ENCODE measurements around the gene SPDYE6. TPM values are rescaled to one million over a fixed set of nuclear protein-coding genes. Genes with fewer than 3 reads are reported as not detected.

SPDYE6 gene
- total and polyA plus RNA-seq, 12 donors, result 0.11 TPM; not detected in 11

DNA sequence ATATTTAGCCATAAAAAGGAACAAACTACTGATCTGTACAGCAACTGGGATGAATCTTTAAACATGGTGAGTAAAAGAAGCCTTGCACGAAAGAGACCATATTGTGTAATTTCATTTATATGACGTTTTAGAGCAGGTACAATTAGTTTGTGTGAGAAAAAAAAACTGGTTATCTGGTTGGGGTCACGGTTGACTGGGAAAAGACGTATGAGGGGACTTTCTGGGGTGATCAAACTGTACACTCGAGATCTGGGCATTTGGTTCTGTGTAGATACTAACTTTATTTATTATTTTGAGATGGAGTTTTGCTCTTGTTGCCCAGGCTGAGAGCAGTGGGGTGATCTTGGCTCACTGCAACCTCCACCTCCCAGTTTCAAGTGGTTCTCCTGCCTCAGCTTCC lies 44.1 kb upstream of the SPDYE6 start:
- no peaks in the 10 kb centered on the region for H3K9me3 ChIP-seq (replicated peaks in 1 of 3)
- 80 to 92% (median 86%) methylated on average over 5 of the region's 5 CpGs for WGBS, 4 donors
- TF ChIP-seq, protein P1, sequence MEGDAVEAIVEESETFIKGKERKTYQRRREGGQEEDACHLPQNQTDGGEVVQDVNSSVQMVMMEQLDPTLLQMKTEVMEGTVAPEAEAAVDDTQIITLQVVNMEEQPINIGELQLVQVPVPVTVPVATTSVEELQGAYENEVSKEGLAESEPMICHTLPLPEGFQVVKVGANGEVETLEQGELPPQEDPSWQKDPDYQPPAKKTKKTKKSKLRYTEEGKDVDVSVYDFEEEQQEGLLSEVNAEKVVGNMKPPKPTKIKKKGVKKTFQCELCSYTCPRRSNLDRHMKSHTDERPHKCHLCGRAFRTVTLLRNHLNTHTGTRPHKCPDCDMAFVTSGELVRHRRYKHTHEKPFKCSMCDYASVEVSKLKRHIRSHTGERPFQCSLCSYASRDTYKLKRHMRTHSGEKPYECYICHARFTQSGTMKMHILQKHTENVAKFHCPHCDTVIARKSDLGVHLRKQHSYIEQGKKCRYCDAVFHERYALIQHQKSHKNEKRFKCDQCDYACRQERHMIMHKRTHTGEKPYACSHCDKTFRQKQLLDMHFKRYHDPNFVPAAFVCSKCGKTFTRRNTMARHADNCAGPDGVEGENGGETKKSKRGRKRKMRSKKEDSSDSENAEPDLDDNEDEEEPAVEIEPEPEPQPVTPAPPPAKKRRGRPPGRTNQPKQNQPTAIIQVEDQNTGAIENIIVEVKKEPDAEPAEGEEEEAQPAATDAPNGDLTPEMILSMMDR (IDR thresholded peaks at IDR 0.05), result no peak
- TF ChIP-seq POLR2A (IDR thresholded peaks at IDR 0.05), result no peak
- intact Hi-C loops (cut with DNase I), result no loop called here
- no peak overlapping the region for H3K4me3 ChIP-seq
- peaks cover 0 to 67% of the 10 kb centered on the region in 2 donors for H3K36me3 ChIP-seq (replicated peaks in 1 of 2)
- no peaks in the 10 kb centered on the region for H3K27me3 ChIP-seq
- H3K27ac ChIP-seq, result no peak overlapping the region
- H3K4me1 ChIP-seq (replicated peaks in 1 of 2), result peaks cover 12 to 19% of the 10 kb centered on the region in 2 donors
- DNase-seq, result peak in 1 of 7 donors; percentile 1

DNA sequence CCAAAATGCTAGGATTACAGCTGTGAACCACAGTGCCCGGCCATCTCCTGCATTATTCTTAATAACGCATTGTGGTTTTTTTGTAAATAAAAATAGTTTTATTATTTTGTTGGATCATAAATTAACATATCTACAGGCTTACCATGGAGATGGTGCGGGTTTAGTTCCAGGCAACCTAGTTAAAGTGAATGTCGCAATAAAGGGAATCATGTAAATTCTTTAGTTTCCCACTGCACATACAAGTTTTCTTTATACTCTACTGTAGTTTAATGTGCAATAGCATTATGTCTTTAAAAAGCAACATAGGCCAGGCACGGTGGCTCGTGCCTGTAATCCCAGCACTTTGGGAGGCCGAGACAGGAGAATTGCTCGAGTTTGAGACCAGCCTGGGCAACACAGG lies 42.3 kb upstream of the SPDYE6 start:
- DNase-seq, result peak in 1 of 7 donors; percentile 10
- TF ChIP-seq, protein P1 (IDR thresholded peaks at IDR 0.05), result no peak
- TF ChIP-seq POLR2A (IDR thresholded peaks at IDR 0.05), result no peak
- 89 to 96% (median 94%) methylated on average over 8 of the region's 8 CpGs for WGBS, 4 donors
- H3K4me1 ChIP-seq (replicated peaks in 1 of 2), result peaks cover 11% of the 10 kb centered on the region in 2 donors
- H3K36me3 ChIP-seq (replicated peaks in 1 of 2), result peaks cover 0 to 50% of the 10 kb centered on the region in 2 donors
- H3K9me3 ChIP-seq (replicated peaks in 1 of 3), result no peaks in the 10 kb centered on the region
- no peak overlapping the region for H3K4me3 ChIP-seq
- no peaks in the 10 kb centered on the region for H3K27me3 ChIP-seq
- H3K27ac ChIP-seq, result no peak overlapping the region
- intact Hi-C loops (cut with DNase I), result no loop called here

DNA sequence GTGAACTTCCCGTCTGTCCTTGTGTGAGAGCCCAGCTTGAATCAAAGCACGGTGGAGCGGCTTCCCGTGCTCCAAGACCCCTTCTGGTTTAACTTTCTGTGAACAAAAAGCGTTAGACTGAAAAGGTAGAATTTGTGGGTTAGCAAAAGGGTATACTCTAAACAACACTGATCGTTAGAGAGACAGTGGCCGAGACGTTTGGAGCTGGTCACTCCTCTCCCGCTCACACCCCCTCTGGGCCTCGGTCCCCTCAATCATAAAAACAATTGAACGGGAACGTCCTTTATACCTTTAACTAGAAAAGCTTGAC lies 40.4 kb upstream of the SPDYE6 start:
- Histone ChIP-seq H3K9me3 (replicated peaks in 1 of 3) (no peaks in the 10 kb centered on the region), H3K27me3 (no peaks in the 10 kb centered on the region), H3K4me3 (peak overlapping the region; percentile 57 to 80 (median 70)), H3K27ac (peak overlapping the region in 4 of 5 donors; percentile 85 to 92 (median 86)), H3K4me1 (replicated peaks in 1 of 2) (peaks cover 7 to 10% of the 10 kb centered on the region in 2 donors), H3K36me3 (replicated peaks in 1 of 2) (peaks cover 0 to 31% of the 10 kb centered on the region in 2 donors)
- DNase-seq, result no peak
- intact Hi-C loops (cut with DNase I), result no loop called here
- TF ChIP-seq, protein P1 (IDR thresholded peaks at IDR 0.05), result no peak
- no peak for TF ChIP-seq POLR2A (IDR thresholded peaks at IDR 0.05)
- 0 to 3% (median 1%) methylated on average over 12 of the region's 12 CpGs for WGBS, 4 donors

DNA sequence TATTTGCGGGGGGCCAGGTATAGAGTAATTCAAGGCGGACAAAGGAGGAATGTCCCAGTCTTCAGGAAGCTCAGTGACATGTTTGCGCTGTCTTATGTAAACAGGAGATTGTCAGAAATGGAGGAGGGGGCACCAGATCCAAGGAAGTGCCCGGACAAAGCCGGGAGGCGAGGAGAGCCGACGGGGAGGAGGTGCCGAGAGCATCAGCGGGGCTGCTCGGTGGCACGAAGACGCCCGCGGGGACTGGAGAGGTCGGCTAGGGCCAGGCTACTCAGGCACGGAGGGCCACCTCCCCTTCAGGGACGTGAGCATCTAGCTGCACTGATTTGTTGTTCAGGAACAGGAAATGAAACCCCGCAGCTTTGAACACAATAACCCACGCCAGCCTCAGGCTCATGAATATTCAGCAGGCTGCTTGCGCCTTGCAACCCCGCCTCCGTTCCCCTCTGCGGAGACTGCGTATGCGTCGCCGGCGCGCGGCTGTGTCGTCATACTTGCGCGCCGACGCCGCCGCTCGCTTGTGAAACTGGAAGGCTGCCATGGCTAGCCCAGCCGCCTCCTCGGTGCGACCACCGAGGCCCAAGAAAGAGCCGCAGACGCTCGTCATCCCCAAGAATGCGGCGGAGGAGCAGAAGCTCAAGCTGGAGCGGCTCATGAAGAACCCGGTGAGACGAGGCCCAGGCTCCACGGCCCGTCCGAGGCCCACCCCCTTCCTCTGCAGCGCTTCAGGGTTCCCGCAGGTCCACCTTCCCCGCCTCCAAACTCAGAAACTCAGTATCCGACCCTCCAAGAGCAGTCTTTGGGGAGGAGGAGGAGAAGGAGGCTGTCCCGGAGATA lies 39.8 kb upstream of the SPDYE6 start, which contains the start of gene PRKRIP1:
Gene PRKRIP1, plus strand, starts transcription at position 491 of the 837 bp plus-strand sequence. Its CDS starts 49 bp downstream, at position 540.
- 0 to 2% (median 0%) methylated on average over 17 to 57 of the region's 59 CpGs for WGBS, 4 donors
- Histone ChIP-seq H3K36me3 (replicated peaks in 1 of 2) (peaks cover 0 to 25% of the 10 kb centered on the region in 2 donors), H3K4me3 (peak within 1 kb of the TSS; percentile 57 to 80 (median 70)), H3K4me1 (replicated peaks in 1 of 2) (peaks cover 7 to 10% of the 10 kb centered on the region in 2 donors), H3K9me3 (replicated peaks in 1 of 3) (no peaks in the 10 kb centered on the region), H3K27me3 (no peaks in the 10 kb centered on the region), H3K27ac (peak within 1 kb of the TSS; percentile 69 to 92 (median 86))
- peak; percentile 26 to 86 for TF ChIP-seq POLR2A (IDR thresholded peaks at IDR 0.05)
- TF ChIP-seq, protein P1 (IDR thresholded peaks at IDR 0.05), result no peak
- peak; percentile 82 to 97 (median 92) for DNase-seq
- intact Hi-C loops (cut with DNase I), result no loop called here

All from adrenal gland (tissue), 12 donors.